Osteoblast (primary cell): ENCODE measurements around the gene CCDC27. TPM values are rescaled to one million over a fixed set of nuclear protein-coding genes. Genes with fewer than 3 reads are reported as not detected.

Source experiments
- DNase-seq: peaks from one replicate; pipeline ENCODE4 v3.0.0; 2011; ENCODE audit warnings: low spot score, mixed read lengths; ENCODE audit not compliant: insufficient read length; ENCODE audit errors: missing footprints
- H2AFZ ChIP-seq: 2 replicates; pipeline ENCODE4 v1.6.0; 2011; ENCODE audit warnings: mild to moderate bottlenecking, low read length
- H3K27ac ChIP-seq: 2 replicates; pipeline ENCODE4 v1.5.1; 2011; ENCODE audit warnings: mild to moderate bottlenecking, low read depth, low read length, moderate library complexity
- H3K27me3 ChIP-seq: 2 replicates; pipeline ENCODE4 v1.6.0; 2012; ENCODE audit warnings: mild to moderate bottlenecking, control low read depth, inconsistent platforms, low read length, moderate library complexity; ENCODE audit not compliant: insufficient read depth
- H3K36me3 ChIP-seq: 2 replicates; pipeline ENCODE4 v1.5.1; 2011; ENCODE audit warnings: mild to moderate bottlenecking, low read length, control low read depth, moderate library complexity; ENCODE audit not compliant: insufficient read depth
- H3K4me1 ChIP-seq: 2 replicates; pipeline ENCODE4 v1.5.1; 2011; ENCODE audit warnings: mild to moderate bottlenecking, low read length, control low read depth, moderate library complexity; ENCODE audit not compliant: insufficient read depth
- H3K4me2 ChIP-seq: 2 replicates; pipeline ENCODE4 v1.6.0; 2011; ENCODE audit warnings: mild to moderate bottlenecking, low read length; ENCODE audit not compliant: insufficient read depth
- H3K4me3 ChIP-seq: fragments of 200-600 bp; sonication (generic); 3 replicates; pipeline ENCODE4 v1.5.1; 2012; ENCODE audit warnings: mild to moderate bottlenecking, low read length, inconsistent platforms; ENCODE audit not compliant: insufficient read depth
- H3K79me2 ChIP-seq: 2 replicates; pipeline ENCODE4 v1.6.0; 2012; ENCODE audit warnings: mild to moderate bottlenecking, low read length, control low read depth, inconsistent platforms; ENCODE audit not compliant: insufficient read depth
- H3K9me3 ChIP-seq: 2 replicates; pipeline ENCODE4 v1.5.1; 2011; ENCODE audit warnings: low read depth, low read length, control low read depth
- H4K20me1 ChIP-seq: 2 replicates; pipeline ENCODE4 v1.6.0; 2012; ENCODE audit warnings: mild to moderate bottlenecking, low read length, control low read depth; ENCODE audit not compliant: insufficient read depth
- total RNA-seq: library from RNA; depleted of rRNA; stranded (reverse); fragments of >200 nt; gene quantifications from 2 replicates; pipeline ENCODE4 v1.2.3, GENCODE V29; 2012
- TF ChIP-seq, protein P1 (sequence below): IDR thresholded peaks from 2 replicates; pipeline ENCODE4 v1.5.1; 2011; ENCODE audit warnings: mild to moderate bottlenecking, low read depth, low read length, moderate library complexity; ENCODE audit errors: extremely low read depth

Gene CCDC27
- total RNA-seq, 1 donor, result not detected

DNA sequence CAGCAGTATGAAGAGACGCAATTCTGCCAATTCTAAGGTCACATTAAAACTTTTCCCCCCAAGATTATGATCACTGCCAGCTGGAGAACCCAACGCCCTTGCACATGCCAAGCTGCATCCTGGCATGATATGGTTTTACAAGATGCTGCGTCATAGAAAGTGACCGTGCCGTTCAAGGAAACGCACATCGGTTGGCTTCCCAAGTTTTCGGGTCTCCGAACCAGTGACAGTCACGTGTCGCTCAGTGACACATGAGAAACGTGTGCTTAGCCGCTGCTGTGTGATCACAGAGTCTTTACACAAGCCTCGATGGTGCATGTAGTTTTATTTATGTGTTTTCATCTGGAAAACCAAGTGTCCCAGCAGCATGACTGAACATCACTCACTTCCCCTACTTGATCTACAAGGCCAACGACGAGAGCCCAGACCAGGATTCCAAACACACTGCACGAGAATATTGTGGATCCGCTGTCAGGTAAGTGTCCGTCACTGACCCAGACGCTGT, 27.7 kb downstream of the CCDC27 start:
- Histone ChIP-seq H3K79me2 (no peaks in the 10 kb centered on the region), H2AFZ (no peak overlapping the region), H3K9me3 (no peaks in the 10 kb centered on the region), H3K27me3 (no peaks in the 10 kb centered on the region), H3K27ac (no peak overlapping the region), H3K4me3 (no peak overlapping the region), H3K36me3 (peaks cover 57% of the 10 kb centered on the region), H3K4me1 (peaks cover 9% of the 10 kb centered on the region), H3K4me2 (no peak overlapping the region), H4K20me1 (peaks cover 6% of the 10 kb centered on the region)
- TF ChIP-seq, protein P1, sequence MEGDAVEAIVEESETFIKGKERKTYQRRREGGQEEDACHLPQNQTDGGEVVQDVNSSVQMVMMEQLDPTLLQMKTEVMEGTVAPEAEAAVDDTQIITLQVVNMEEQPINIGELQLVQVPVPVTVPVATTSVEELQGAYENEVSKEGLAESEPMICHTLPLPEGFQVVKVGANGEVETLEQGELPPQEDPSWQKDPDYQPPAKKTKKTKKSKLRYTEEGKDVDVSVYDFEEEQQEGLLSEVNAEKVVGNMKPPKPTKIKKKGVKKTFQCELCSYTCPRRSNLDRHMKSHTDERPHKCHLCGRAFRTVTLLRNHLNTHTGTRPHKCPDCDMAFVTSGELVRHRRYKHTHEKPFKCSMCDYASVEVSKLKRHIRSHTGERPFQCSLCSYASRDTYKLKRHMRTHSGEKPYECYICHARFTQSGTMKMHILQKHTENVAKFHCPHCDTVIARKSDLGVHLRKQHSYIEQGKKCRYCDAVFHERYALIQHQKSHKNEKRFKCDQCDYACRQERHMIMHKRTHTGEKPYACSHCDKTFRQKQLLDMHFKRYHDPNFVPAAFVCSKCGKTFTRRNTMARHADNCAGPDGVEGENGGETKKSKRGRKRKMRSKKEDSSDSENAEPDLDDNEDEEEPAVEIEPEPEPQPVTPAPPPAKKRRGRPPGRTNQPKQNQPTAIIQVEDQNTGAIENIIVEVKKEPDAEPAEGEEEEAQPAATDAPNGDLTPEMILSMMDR, result no peak
- DNase-seq, result peak; percentile 45

DNA sequence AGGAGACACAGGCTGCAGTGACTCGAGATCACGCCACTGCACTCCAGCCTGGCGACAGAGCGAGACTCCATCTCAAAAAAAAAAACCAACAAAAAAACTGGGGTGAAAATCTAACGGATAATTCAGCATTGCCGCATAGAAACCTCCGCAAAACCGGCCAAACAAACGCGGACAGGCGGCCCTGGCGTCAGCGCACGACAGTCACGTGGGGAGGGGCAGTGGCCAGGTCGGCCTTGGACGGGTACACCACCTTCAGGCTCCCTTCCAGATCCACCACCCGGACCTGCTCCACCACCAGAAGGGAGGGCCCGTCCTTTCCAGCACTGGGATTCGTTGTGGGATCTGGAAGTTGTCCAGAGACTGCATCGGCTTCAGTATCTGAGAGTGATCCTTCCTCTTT, 28.7 kb downstream of the CCDC27 start:
- Histone ChIP-seq H3K36me3 (peaks cover 63% of the 10 kb centered on the region), H4K20me1 (peaks cover 6% of the 10 kb centered on the region), H3K9me3 (no peaks in the 10 kb centered on the region), H3K4me2 (no peak overlapping the region), H3K4me1 (no peaks in the 10 kb centered on the region), H3K27me3 (no peaks in the 10 kb centered on the region), H3K27ac (no peak overlapping the region), H3K4me3 (no peak overlapping the region), H3K79me2 (no peaks in the 10 kb centered on the region), H2AFZ (no peak overlapping the region)
- peak; percentile 30 for DNase-seq
- TF ChIP-seq, protein P1, result no peak

DNA sequence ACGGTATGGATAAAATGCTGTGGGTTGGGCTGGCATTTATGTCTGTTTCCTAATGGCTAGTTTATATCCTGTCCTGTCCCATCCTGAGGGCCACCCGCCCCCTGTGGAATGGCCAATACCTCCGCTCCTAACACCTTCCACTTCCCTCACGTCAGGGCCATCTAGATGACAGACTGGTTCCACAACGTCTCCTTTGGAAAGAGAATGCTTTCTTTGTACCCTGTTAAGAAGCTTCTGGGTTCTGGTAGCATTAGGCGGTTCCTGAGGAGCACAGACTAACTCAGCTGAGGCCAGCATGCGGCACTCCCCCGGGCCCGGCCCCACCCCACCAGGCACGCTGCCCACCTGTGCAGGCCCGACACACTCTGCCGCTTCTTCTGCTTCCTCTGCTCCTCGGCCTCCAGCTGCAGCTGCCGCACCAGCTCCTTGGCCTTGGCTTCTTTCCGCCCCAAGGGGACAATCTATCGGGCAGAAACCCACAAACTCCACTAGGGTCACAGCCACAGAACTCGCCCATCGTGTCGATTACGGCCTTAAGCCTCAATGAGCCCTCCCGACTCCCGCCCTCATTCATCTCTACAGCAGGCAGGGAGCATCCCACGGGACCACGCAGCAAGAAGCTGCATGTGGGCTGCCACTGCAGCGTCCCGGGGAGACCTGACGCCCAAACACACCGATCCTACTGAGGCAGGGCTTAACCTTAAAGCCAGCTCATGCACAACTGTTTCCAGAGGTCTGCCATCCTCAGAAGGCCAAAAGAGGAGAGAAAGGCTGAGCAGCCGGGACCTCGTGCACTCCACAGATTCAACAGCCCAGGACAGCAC, 31.6 kb downstream of the CCDC27 start:
- Histone ChIP-seq H3K9me3 (no peaks in the 10 kb centered on the region), H3K27me3 (no peaks in the 10 kb centered on the region), H3K27ac (no peak overlapping the region), H2AFZ (no peak overlapping the region), H3K4me1 (no peaks in the 10 kb centered on the region), H4K20me1 (peaks cover 28% of the 10 kb centered on the region), H3K79me2 (peaks cover 24% of the 10 kb centered on the region), H3K4me2 (no peak overlapping the region), H3K36me3 (peaks cover 72% of the 10 kb centered on the region), H3K4me3 (no peak overlapping the region)
- TF ChIP-seq, protein P1, result no peak
- peak; percentile 85 for DNase-seq

DNA sequence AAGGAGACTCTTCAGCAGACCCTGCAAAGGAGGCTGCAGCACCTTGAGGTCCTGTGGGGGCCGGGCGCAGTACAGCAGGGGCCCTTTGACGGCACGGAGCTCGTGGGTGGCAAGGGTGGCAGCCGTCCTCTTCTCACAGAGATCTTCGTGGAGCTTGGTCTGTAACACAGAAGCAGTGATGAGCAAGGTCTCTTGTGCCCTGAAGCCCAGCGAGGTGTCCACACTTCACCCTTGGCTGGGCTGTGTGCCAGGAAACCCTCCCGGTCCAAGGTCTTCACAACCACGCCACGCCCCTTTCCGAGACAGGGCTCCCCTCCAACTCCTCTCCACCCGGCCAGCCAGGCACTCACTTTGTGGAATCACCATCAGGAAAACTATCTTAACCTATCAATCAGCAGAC, 32.8 kb downstream of the CCDC27 start:
- DNase-seq, result peak; percentile 71
- no peaks in the 10 kb centered on the region for H3K4me1 ChIP-seq
- H4K20me1 ChIP-seq, result peaks cover 37% of the 10 kb centered on the region
- no peaks in the 10 kb centered on the region for H3K9me3 ChIP-seq
- H3K79me2 ChIP-seq, result peaks cover 35% of the 10 kb centered on the region
- H3K36me3 ChIP-seq, result peaks cover 60% of the 10 kb centered on the region
- H3K4me2 ChIP-seq, result no peak overlapping the region
- H3K4me3 ChIP-seq, result no peak overlapping the region
- no peaks in the 10 kb centered on the region for H3K27me3 ChIP-seq
- H2AFZ ChIP-seq, result no peak overlapping the region
- TF ChIP-seq, protein P1, result no peak
- no peak overlapping the region for H3K27ac ChIP-seq
